NT2/D1 (cell line): ENCODE results near the gene DDX6.

Source experiments
- YY1 ChIP-seq: IDR thresholded peaks from 2 replicates; pipeline ENCODE4 v1.6.1; 2011; ENCODE audit not compliant: insufficient read length, insufficient read depth
- ZNF274 ChIP-seq: IDR thresholded peaks from 2 replicates; pipeline ENCODE4 v1.6.1; 2011; ENCODE audit warnings: mild to moderate bottlenecking, low read depth, low read length

GRCh38 chr11:118705791-118706545, 85.0 kb downstream of the DDX6 start:
- TF ChIP-seq ZNF274 (no peak), YY1 (no peak)
